Stimulated activated CD4-positive, alpha-beta T cell treated with anti-CD3 and anti-CD28 coated beads, Interleukin-15, amount 100 ng/mL, for 48 hours (primary cell): ENCODE data around the gene GRID2.

Experiments
- DNase-seq, 2 donors: peaks; one replicate each; pipeline ENCODE4 v3.0.0-alpha.2; 2020; ENCODE audit warnings: low read depth in 2 of 2

Gene GRID2

GRCh38 chr4:92961881-92962280 is 658.1 kb downstream of the GRID2 start:
- no peak for DNase-seq

- DNase-seq = no peak
These were observed 659.1 kb downstream of the GRID2 start for GRCh38 chr4:92962831-92963230.

- DNase-seq = no peak
These were observed 664.8 kb downstream of the GRID2 start for GRCh38 chr4:92968556-92968955.

GRCh38 chr4:92968996-92969395 is 665.2 kb downstream of the GRID2 start:
- DNase-seq = no peak

GRCh38 chr4:92969650-92970379 is 666.0 kb downstream of the GRID2 start:
- DNase-seq = no peak

- no peak for DNase-seq
These were observed 667.2 kb downstream of the GRID2 start for GRCh38 chr4:92970996-92971395.

- no peak for DNase-seq
These were observed 684.5 kb downstream of the GRID2 start for GRCh38 chr4:92988301-92988700.

GRCh38 chr4:92992758-92993157 is 689.0 kb downstream of the GRID2 start:
- DNase-seq = no peak

GRCh38 chr4:92994727-92995126 is 691.0 kb downstream of the GRID2 start:
- DNase-seq = no peak

- no peak for DNase-seq
These were observed 692.8 kb downstream of the GRID2 start for GRCh38 chr4:92996533-92996932.

- no peak for DNase-seq
These were observed 697.1 kb downstream of the GRID2 start for GRCh38 chr4:93000910-93001309.

GRCh38 chr4:93002240-93002639 is 698.5 kb downstream of the GRID2 start:
- DNase-seq = no peak

GRCh38 chr4:93016350-93016749 is 712.6 kb downstream of the GRID2 start:
- DNase-seq = no peak

GRCh38 chr4:93018243-93018642 is 714.5 kb downstream of the GRID2 start:
- no peak for DNase-seq

- no peak for DNase-seq
These were observed 715.0 kb downstream of the GRID2 start for GRCh38 chr4:93018806-93019205.

GRCh38 chr4:93029769-93030168 is 726.0 kb downstream of the GRID2 start:
- DNase-seq = no peak

GRCh38 chr4:93030670-93031069 is 726.9 kb downstream of the GRID2 start:
- no peak for DNase-seq

GRCh38 chr4:93031431-93032098 is 727.8 kb downstream of the GRID2 start:
- no peak for DNase-seq

- DNase-seq = no peak
These were observed 739.0 kb downstream of the GRID2 start for GRCh38 chr4:93042746-93043145.

GRCh38 chr4:93053140-93053539 is 749.4 kb downstream of the GRID2 start:
- no peak for DNase-seq

GRCh38 chr4:93061826-93062225 is 758.1 kb downstream of the GRID2 start:
- DNase-seq = no peak

- DNase-seq = no peak
These were observed 759.6 kb downstream of the GRID2 start for GRCh38 chr4:93063325-93063724.

- DNase-seq = no peak
These were observed 762.0 kb downstream of the GRID2 start for GRCh38 chr4:93065790-93066189.

GRCh38 chr4:93066749-93067148 is 763.0 kb downstream of the GRID2 start:
- no peak for DNase-seq
